Measurements from ENCODE around the gene DNAJB9. TPM values are rescaled to one million over a fixed set of nuclear protein-coding genes. Genes with fewer than 3 reads are reported as not detected.

Gene DNAJB9
- total and polyA plus RNA-seq, 2 of the 13 experiments (the other 11 are each of a cell fraction or from before 2014, with no cell fraction given): 8.6 to 16.4 TPM

GRCh38 chr7:108565987-108566386 lies 3.7 kb upstream of the DNAJB9 start:
- H3K4me3 ChIP-seq (replicated peaks in 1 of 3; ENCODE audit: insufficient read depth in 1 of 3, low read depth in 2 of 3, low read length in 3 of 3): no peak overlapping the region
- TF ChIP-seq ATF1 (CRISPR knock-in tag; IDR thresholded peaks at IDR 0.05) (no peak), AHDC1 (CRISPR knock-in tag; IDR thresholded peaks at IDR 0.05; ENCODE audit: borderline replicate concordance) (no peak), TAF15 (IDR thresholded peaks at IDR 0.05; ENCODE audit: low read depth, low read length, poor library complexity, severe bottlenecking) (no peak), BATF2 (CRISPR knock-in tag; IDR thresholded peaks at IDR 0.05) (no peak), ZNF256 (CRISPR knock-in tag; conservative IDR thresholded peaks at IDR 0.05) (no peak), ZNF282 (IDR thresholded peaks at IDR 0.05; ENCODE audit: partially characterized antibody) (no peak), ATF6 (CRISPR knock-in tag; conservative IDR thresholded peaks at IDR 0.05) (no peak)
- peaks cover 21% of the 10 kb centered on the region for H3K4me1 ChIP-seq (ENCODE audit: insufficient read depth, low read length)
- FAIRE-seq (no peak), ATAC-seq (no peak), DNase-seq (ENCODE audit: low spot score) (no peak)
- intact Hi-C loops (cut with micrococcal nuclease; ENCODE audit: unreplicated experiment) (no loop called here), in situ Hi-C loops (cut with HindIII; ENCODE audit: extremely low pct_ligation_motif_present, low pct_unique_long_range_greater_than_20kb) (no loop called here)
- H2AFZ ChIP-seq (ENCODE audit: low read length): no peak overlapping the region
- ChIA-PET CTCF (ENCODE audit: low intra/inter-chr PET ratio, low total read pairs) (no interaction called here), POLR2A (no interaction called here)
- no peaks in the 10 kb centered on the region for H3K9me3 ChIP-seq (ENCODE audit: low read length)
- no TSS peak for BruUV-seq (replicated peaks)
- no peaks in the 10 kb centered on the region; a peak in 1 of 5 replicates for H3K36me3 ChIP-seq (replicated peaks in 1 of 2; ENCODE audit: control insufficient read depth in 1 of 2, insufficient read depth in 2 of 2, low read length in 2 of 2)
- no peaks in the 10 kb centered on the region; a peak in 1 of 5 replicates for H3K27me3 ChIP-seq (ENCODE audit: control insufficient read depth in 1 of 2, insufficient read depth in 2 of 2, low read length in 2 of 2)
- H3K79me2 ChIP-seq (ENCODE audit: insufficient read depth, low read length): peaks cover 41% of the 10 kb centered on the region
- no peak overlapping the region for H3K4me2 ChIP-seq (ENCODE audit: low read depth, low read length)
- peaks cover 4% of the 10 kb centered on the region for H4K20me1 ChIP-seq (ENCODE audit: insufficient read depth, low read length)
- no peak overlapping the region for H3K27ac ChIP-seq (ENCODE audit: extremely low read length, insufficient read depth, low read length)
- H3K9ac ChIP-seq (ENCODE audit: insufficient read depth, low read depth, low read length): no peak overlapping the region
